Astrocyte of the cerebellum (primary cell): ENCODE measurements around the gene PI3.

ENCODE experiments used
- DNase-seq: peaks from one replicate; pipeline ENCODE4 v3.0.0-alpha.2; 2011; ENCODE audit warnings: low read depth
- H3K4me3 ChIP-seq: 2 replicates; pipeline ENCODE4 v1.5.1; 2011; ENCODE audit warnings: mild to moderate bottlenecking, low read depth, low read length, moderate library complexity
- in situ Hi-C: cut with HindIII; loops from 2 replicates; pipeline ENCODE4 v1.10.0; 2017; ENCODE audit warnings: low sequenced_read_pairs
- TF ChIP-seq, protein P1 (sequence below): IDR thresholded peaks from 2 replicates; pipeline ENCODE4 v1.5.1; 2012; ENCODE audit warnings: low read length, low read depth, moderate library complexity, mild to moderate bottlenecking; ENCODE audit errors: missing control alignments

PI3 gene

DNA sequence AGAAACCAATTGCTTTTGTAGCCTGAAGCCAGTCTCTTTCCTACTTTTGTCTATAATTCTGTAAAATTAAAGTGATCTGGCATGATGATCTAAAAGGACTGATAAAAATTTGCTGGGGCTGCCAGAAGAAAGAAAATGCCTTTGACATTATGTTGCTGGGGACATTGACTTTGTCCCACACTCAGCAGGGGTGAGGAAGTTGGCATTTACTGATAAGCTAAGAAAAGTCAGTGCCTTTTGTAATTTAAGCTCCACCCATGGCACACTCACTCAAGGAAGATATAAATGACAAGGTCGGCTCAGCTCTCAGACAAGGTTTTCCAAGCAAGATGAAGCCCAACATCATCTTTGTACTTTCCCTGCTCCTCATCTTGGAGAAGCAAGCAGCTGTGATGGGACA, 32.0 kb downstream of the PI3 start, which contains the start of gene SEMG1:
Gene SEMG1 (plus strand): TSS at position 309 of the 400 bp plus-strand sequence. CDS start 21 bp downstream, at position 330.
- in situ Hi-C loops, result no loop called here
- TF ChIP-seq, protein P1, sequence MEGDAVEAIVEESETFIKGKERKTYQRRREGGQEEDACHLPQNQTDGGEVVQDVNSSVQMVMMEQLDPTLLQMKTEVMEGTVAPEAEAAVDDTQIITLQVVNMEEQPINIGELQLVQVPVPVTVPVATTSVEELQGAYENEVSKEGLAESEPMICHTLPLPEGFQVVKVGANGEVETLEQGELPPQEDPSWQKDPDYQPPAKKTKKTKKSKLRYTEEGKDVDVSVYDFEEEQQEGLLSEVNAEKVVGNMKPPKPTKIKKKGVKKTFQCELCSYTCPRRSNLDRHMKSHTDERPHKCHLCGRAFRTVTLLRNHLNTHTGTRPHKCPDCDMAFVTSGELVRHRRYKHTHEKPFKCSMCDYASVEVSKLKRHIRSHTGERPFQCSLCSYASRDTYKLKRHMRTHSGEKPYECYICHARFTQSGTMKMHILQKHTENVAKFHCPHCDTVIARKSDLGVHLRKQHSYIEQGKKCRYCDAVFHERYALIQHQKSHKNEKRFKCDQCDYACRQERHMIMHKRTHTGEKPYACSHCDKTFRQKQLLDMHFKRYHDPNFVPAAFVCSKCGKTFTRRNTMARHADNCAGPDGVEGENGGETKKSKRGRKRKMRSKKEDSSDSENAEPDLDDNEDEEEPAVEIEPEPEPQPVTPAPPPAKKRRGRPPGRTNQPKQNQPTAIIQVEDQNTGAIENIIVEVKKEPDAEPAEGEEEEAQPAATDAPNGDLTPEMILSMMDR, result no peak
- no peak within 1 kb of the TSS for H3K4me3 ChIP-seq
- DNase-seq, result no peak

DNA sequence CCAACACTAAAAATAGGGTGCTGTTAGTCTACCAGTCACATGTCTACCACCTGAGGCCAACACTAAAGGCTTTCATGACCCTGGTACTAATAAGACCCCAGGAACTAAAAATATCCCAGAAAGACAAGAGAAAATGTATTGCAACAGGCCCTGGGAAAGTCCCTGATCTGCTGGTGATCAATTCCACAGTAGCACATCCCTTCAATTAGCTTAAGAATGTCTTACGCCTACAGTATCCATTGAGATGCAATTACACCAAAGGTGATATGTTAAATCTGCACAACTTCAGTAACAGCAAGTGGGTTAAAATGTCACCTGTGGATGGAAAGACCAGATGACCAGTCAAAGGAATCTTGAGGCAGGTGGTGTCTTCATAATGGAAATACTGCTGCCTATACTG, 35.2 kb downstream of the PI3 start:
- TF ChIP-seq, protein P1, result no peak
- no peak for DNase-seq
- H3K4me3 ChIP-seq, result no peak overlapping the region
- in situ Hi-C loops, result no loop called here

DNA sequence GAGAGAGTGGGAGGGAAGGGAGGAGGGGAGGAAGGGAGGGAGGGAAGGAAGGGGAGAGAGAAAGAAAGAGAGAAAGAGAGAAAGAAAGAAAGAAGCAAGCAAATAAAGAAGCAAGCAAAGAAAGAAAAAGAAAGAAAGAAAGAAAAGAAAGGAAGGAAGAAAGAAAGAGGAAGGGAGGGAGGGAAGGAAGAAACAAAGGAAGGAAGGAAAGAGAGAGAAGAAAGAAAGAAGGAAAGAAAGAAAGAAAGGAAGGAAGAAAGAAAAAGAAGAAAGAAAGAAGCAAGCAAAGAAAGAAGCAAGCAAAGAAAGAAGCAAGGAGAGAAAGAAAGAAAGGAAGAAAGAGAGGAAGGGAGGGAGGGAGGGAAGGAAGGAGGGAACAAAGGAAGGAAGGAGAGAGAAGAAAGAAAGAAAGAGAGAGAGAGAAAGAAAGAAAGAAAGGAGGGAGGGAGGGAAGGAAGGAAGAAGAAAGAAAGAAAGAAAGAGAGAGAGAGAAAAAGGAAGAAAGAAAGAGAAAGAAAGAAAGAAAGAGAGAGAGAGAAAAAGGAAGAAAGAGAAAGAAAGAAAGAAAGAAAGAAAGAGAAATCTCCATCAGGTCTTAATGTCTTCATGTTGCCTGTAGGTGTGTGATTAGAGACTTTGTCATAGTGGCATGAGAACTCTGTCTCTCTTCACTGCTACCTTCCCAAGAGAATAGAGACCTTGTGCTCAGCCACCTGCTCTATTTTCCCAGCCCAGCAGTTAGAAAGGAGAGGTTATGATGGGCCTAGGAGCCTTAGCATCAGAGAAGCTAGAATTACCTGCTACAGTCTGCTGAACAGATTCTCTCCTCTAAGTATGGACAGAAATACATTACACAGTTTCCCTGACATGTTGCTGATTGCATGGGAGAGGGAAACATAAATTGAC, 37.1 kb downstream of the PI3 start:
- in situ Hi-C loops, result no loop called here
- DNase-seq, result no peak
- no peak overlapping the region for H3K4me3 ChIP-seq
- TF ChIP-seq, protein P1, result no peak

DNA sequence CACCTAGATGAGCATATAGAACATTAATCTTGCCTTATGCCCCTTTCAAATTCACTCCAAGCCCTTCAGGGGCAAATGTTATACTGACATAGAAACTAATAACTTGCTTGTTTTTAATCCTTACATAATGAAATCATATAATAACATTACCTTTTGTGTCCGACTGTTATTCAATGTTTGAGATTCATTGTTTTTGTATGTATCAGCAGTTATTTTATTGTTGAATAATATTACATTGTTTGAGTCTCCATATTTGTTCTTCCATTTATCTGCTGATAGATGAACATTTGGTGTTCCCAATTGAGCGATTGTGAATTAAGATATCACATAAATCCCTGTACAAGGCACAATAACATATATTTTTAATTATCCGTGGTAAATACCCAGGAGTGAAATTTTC, 38.1 kb downstream of the PI3 start:
- no peak overlapping the region for H3K4me3 ChIP-seq
- in situ Hi-C loops, result no loop called here
- TF ChIP-seq, protein P1, result no peak
- no peak for DNase-seq

DNA sequence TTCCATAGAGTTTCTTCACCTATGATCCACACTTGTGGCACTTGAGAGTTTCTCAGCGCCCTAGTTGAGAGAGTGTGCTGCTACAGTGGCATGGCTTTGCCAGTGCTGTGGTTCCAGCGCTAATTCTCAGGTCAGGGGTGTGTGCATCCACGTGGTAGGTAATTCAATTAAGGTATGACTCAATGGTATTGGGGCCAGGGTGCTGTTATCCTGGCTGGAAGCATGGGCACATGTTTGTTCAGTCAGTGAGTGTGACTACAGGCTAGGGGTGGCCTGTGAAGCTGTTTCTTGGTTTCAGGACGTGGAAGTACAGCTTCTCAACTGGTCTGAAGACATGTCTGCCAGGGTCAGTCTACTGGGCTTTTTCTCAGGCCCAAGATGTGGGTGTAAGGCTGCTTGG, 43.4 kb downstream of the PI3 start:
- TF ChIP-seq, protein P1, result no peak
- DNase-seq, result no peak
- in situ Hi-C loops, result no loop called here
- no peak overlapping the region for H3K4me3 ChIP-seq

DNA sequence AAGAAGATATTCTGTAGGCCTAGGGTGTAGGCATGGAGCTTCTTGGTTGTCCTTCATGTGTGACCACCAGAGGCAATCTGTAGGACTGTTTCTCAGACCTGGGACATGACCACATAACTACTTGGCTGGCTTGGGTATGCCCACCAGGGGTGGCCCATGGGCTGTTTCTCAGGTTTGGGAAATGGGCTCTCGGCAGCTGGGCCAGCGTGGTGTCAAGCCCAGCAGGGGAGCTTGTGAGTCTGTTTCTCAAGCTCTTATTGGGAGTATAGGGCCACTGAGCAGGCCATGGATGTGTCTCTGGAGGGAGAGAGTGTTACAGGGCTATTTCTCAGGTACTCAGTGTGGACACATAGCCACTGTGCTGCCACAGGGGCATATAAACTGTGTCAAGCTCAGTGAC, 43.9 kb downstream of the PI3 start:
- in situ Hi-C loops, result no loop called here
- TF ChIP-seq, protein P1, result no peak
- no peak overlapping the region for H3K4me3 ChIP-seq
- DNase-seq, result no peak
